GM12878 (cell line): Measurements from ENCODE around the gene CYTH3. TPM values are rescaled to one million over a fixed set of nuclear protein-coding genes. Genes with fewer than 3 reads are reported as not detected.

ENCODE experiments used
- ATAC-seq: fragments of 200-7000 bp; cut with Tn5 transposase; 3 replicates; pipeline ENCODE4 v1.9.1; 2020; ENCODE audit warnings: mild to moderate bottlenecking, moderate library complexity
- BruUV-seq: library from RNA; stranded (reverse); fragments of 400-500 nt; replicated peaks from 2 replicates; lab custom pipeline; 2021; lab: Mats Ljungman, UMichigan
- CTCF ChIA-PET: fragments of 300-600 bp; sonication (Branson Sonifier 250); formaldehyde crosslinking; extraction: SDS; loops from one replicate; lab custom pipeline; 2021; ENCODE audit warnings: inconsistent platforms; lab: Yijun Ruan, JAX
- POLR2A ChIA-PET: fragments of 350-600 bp; formaldehyde crosslinking; extraction: SDS; loops from one replicate; lab custom pipeline; 2021; ENCODE audit warnings: inconsistent platforms; lab: Charles Lee
- RAD21 ChIA-PET: fragments of 300-600 bp; sonication (Branson Sonifier 250); formaldehyde crosslinking; loops from one replicate; lab custom pipeline; 2023; ENCODE audit warnings: antibody characterized with exemption; ENCODE audit not compliant: unreplicated experiment; lab: Charles Lee
- SMC1A ChIA-PET: fragments of 300-600 bp; sonication (Branson Sonifier 250); formaldehyde crosslinking; loops from one replicate; lab custom pipeline; 2023; ENCODE audit not compliant: unreplicated experiment, uncharacterized antibody; lab: Charles Lee
- DNase-seq: peaks from one replicate; pipeline ENCODE4 v3.0.0-alpha.2; 2011; ENCODE audit warnings: low read depth, low spot score
- FAIRE-seq: peaks from 3 replicates; lab custom pipeline; 2011; peaks lifted over from hg19 to GRCh38; lab: Jason Lieb, UNC
- H2AFZ ChIP-seq: 2 replicates; pipeline ENCODE4 v1.6.0; 2011; ENCODE audit warnings: low read depth, low read length, control low read depth; ENCODE audit not compliant: control insufficient read depth
- H3K27ac ChIP-seq: 2 replicates; pipeline ENCODE4 v1.5.1; 2011; ENCODE audit warnings: control low read depth; ENCODE audit not compliant: control insufficient read depth, insufficient read depth
- H3K27me3 ChIP-seq, 2 experiments: replicated peaks in 1 of 2; 2 replicates each; pipeline versions ENCODE4 v1.6.0 to v1.6.1; 2011; ENCODE audit warnings: low read length in 1 of 2; ENCODE audit not compliant: control insufficient read depth in 2 of 2, insufficient read depth in 2 of 2
- H3K36me3 ChIP-seq, 2 experiments: 2 replicates each; pipeline ENCODE4 v1.5.1; 2011; ENCODE audit warnings: low read length in 1 of 2; ENCODE audit not compliant: control insufficient read depth in 2 of 2, insufficient read depth in 2 of 2
- H3K4me1 ChIP-seq: 2 replicates; pipeline ENCODE4 v1.6.1; 2011; ENCODE audit warnings: mild to moderate bottlenecking, low read length, moderate library complexity, mixed read lengths; ENCODE audit not compliant: control insufficient read depth, insufficient read depth
- H3K4me2 ChIP-seq: 2 replicates; pipeline ENCODE4 v1.6.0; 2011; ENCODE audit warnings: control low read depth; ENCODE audit not compliant: control insufficient read depth, insufficient read depth
- H3K4me3 ChIP-seq: fragments of 200-600 bp; sonication (generic); 2 replicates; pipeline ENCODE4 v1.5.1; 2016
- H3K79me2 ChIP-seq: 2 replicates; pipeline ENCODE4 v1.6.0; 2011; ENCODE audit warnings: low read length; ENCODE audit not compliant: control insufficient read depth, insufficient read depth
- H3K9ac ChIP-seq: 2 replicates; pipeline ENCODE4 v1.8.0; 2011; ENCODE audit warnings: low read length, control low read depth, mixed read lengths; ENCODE audit not compliant: control insufficient read depth, insufficient read depth
- H3K9me3 ChIP-seq: replicated peaks from 3 replicates; pipeline ENCODE4 v1.5.1; 2011; ENCODE audit warnings: mild to moderate bottlenecking, low read length; ENCODE audit not compliant: control insufficient read depth, insufficient read depth
- H4K20me1 ChIP-seq: 2 replicates; pipeline ENCODE4 v1.6.0; 2011; ENCODE audit not compliant: control insufficient read depth, insufficient read depth
- ASH2L ChIP-seq: fragments of 300-600, 200-600 bp; sonication (generic); IDR thresholded peaks from 2 replicates; pipeline ENCODE4 v1.6.1; 2017; ENCODE audit warnings: low read depth, mild to moderate bottlenecking, borderline replicate concordance
- BHLHE40 ChIP-seq, 2 experiments: fragments of 450-650 bp in 1 of 2; IDR thresholded peaks; 2 replicates each; pipeline ENCODE4 v1.6.1; 2011 to 2017; ENCODE audit warnings: low read depth in 2 of 2, borderline replicate concordance in 1 of 2, improper control_type of control experiment in 1 of 2, low read length in 1 of 2, mild to moderate bottlenecking in 1 of 2
- CREB1 ChIP-seq: IDR thresholded peaks from 2 replicates; pipeline ENCODE4 v1.6.1; 2012; ENCODE audit warnings: low read depth, mild to moderate bottlenecking, inconsistent platforms
- JUNB ChIP-seq: IDR thresholded peaks from 2 replicates; pipeline ENCODE4 v1.6.1; 2016; ENCODE audit warnings: antibody characterized with exemption, mild to moderate bottlenecking
- KLF5 ChIP-seq: fragments of 450-650 bp; IDR thresholded peaks from 2 replicates; pipeline ENCODE4 v1.6.1; 2014; ENCODE audit warnings: mild to moderate bottlenecking; ENCODE audit not compliant: partially characterized antibody
- MYC ChIP-seq: IDR thresholded peaks from 2 replicates; pipeline ENCODE4 v1.6.1; 2011; ENCODE audit warnings: mild to moderate bottlenecking, low read length, moderate library complexity, inconsistent platforms; ENCODE audit not compliant: insufficient read depth, insufficient replicate concordance, insufficient read length, severe bottlenecking
- NBN ChIP-seq: fragments of 450-650 bp; IDR thresholded peaks from 2 replicates; pipeline ENCODE4 v1.6.1; 2016
- NKRF ChIP-seq: fragments of 450-650 bp; conservative IDR thresholded peaks from 2 replicates; pipeline ENCODE4 v1.6.1; 2017; ENCODE audit warnings: mild to moderate bottlenecking, moderate library complexity
- RAD51 ChIP-seq: fragments of 450-650 bp; IDR thresholded peaks from 2 replicates; pipeline ENCODE4 v1.6.1; 2016; ENCODE audit warnings: moderate library complexity, mild to moderate bottlenecking, inconsistent platforms
- RB1 ChIP-seq: fragments of 450-650 bp; formaldehyde crosslinking; IDR thresholded peaks from 2 replicates; pipeline ENCODE4 v1.6.1; 2017; ENCODE audit warnings: mild to moderate bottlenecking, borderline replicate concordance
- USF1 ChIP-seq: IDR thresholded peaks from 2 replicates; pipeline ENCODE4 v1.6.1; 2011; ENCODE audit warnings: borderline replicate concordance, low read depth, mild to moderate bottlenecking, moderate library complexity, mixed read lengths, low read length; ENCODE audit not compliant: insufficient read depth; ENCODE audit errors: extremely low read length
- WGBS: methylation state at CpG from one replicate; pipeline ENCODE4 v1.1.6; 2016; ENCODE audit warnings: low lambda C conversion rate; ENCODE audit not compliant: insufficient replicate concordance, insufficient coverage; ENCODE audit errors: missing lambda C conversion rate; 5-methylcytosine and 5-hydroxymethylcytosine counted together
- in situ Hi-C: fragments of 300-500 bp; cut with MboI; formaldehyde crosslinking; loops from 9 replicates; pipeline ENCODE4 v1.14.3; 2018; ENCODE audit warnings: mixed read lengths
- intact Hi-C: fragments of 100-400 bp; cut with micrococcal nuclease; formaldehyde crosslinking; loops from one replicate; pipeline ENCODE4 v1.14.2; 2022; ENCODE audit not compliant: unreplicated experiment
- polyA plus RNA-seq, 11 experiments: library from polyadenylated mRNA; depleted of rRNA in 4 of 11; unstranded in 6 of 11; stranded (reverse) in 5 of 11; fragments of >200 nt; fragmentation: Nextera tagmentation in 4 of 11; fragmentation: Illumina TruSeq in 1 of 11; extraction: Ambion mirVana in 4 of 11; extraction: Trizol in 1 of 11; gene quantifications; 1 replicate in 1 of 11; 2 replicates in 10 of 11; pipeline versions ENCODE4 v1.2.1 to v1.2.3, GENCODE V29; 2011 to 2016; ENCODE audit warnings: inconsistent platforms in 2 of 11, missing spikeins in 2 of 11, low read depth in 1 of 11
- total RNA-seq, 4 experiments: library from RNA; depleted of rRNA in 3 of 4; stranded (reverse); fragments of >200 nt in 3 of 4; fragmentation: Illumina TruSeq in 1 of 4; extraction: Trizol in 1 of 4; gene quantifications; 2 replicates each; pipeline versions ENCODE4 v1.2.1 to v1.2.3, GENCODE V29; 2013 to 2021
- TF ChIP-seq, protein P1 (sequence below), 3 experiments: IDR thresholded peaks in 2 of 3; conservative IDR thresholded peaks in 1 of 3; 2 replicates each; pipeline ENCODE4 v1.5.1; 2011; ENCODE audit warnings: low read depth in 3 of 3, low read length in 3 of 3, mild to moderate bottlenecking in 3 of 3, control low read depth in 2 of 3, moderate library complexity in 2 of 3, inconsistent platforms in 1 of 3, mixed read lengths in 1 of 3; ENCODE audit not compliant: control insufficient read depth in 2 of 3, insufficient read depth in 1 of 3; ENCODE audit errors: extremely low read depth in 1 of 3
- TF ChIP-seq, protein P2 (sequence below): IDR thresholded peaks from 2 replicates; pipeline ENCODE4 v1.6.1; 2011; ENCODE audit warnings: low read depth, low read length, improper control_type of control experiment, borderline replicate concordance

The CYTH3 gene
- total and polyA plus RNA-seq, 10 of the 15 experiments (the other 5 are each of a cell fraction or from before 2014, with no cell fraction given), result 0.45 to 28.2 (median 15.7) TPM

DNA sequence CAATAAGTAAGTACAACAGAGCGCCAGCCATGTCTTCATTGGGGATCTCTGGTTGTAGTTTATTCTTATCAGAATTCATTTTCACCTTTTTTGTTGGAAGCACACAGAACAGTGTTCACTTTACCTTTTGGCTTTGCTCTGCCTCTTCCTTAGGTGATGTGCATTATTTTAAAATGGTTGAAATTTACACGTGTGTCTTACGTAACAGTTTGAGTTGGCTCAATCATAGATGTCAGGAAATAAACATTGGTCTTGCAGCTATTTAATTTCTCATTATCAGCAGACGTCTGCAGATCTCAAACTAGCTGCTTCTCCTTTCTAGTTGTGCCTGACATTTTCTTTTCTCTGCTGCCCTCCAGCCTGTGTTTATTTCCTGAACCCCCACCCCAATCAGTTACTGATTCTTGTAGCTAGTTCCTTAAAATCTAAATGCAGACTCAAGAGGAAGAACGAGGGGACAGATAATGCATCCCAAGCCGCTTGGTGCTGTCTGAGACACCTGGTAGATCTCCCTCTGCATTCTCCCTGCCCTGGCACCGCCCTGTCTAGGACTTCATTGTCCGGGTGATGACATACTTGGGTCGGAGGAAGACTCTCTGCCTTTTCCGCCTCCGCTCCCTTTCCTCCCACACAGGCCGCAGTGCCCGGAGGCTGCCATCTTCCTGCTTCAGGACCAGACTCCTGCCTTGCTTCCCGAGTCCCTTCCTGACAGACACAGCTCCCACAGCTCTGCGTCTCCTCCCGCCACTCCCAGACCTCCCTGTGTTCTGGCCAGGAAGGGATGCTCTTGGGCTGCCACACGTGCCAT, 133.0 kb downstream of the CYTH3 start:
- H3K9ac ChIP-seq, result no peak overlapping the region
- peaks cover 4% of the 10 kb centered on the region for H3K4me1 ChIP-seq
- no peaks in the 10 kb centered on the region for H3K27me3 ChIP-seq
- no peak for ATAC-seq
- H2AFZ ChIP-seq, result no peak overlapping the region
- no peak overlapping the region for H3K4me3 ChIP-seq
- peaks cover 9 to 22% of the 10 kb centered on the region in 2 experiments for H3K36me3 ChIP-seq
- FAIRE-seq, result no peak
- no peaks in the 10 kb centered on the region for H3K79me2 ChIP-seq
- WGBS, result 86% methylated on average over 17 of the region's 17 CpGs
- BruUV-seq, result no TSS peak
- ChIA-PET SMC1A (interaction anchor here (1.2 kb wide), 1 partner anchor 13 kb away, joined by 4 read pairs; no protein-coding TSS in a partner anchor), RAD21 (no interaction called here)
- intact Hi-C loops (no loop called here), in situ Hi-C loops (no loop called here)
- no peak for DNase-seq
- no peaks in the 10 kb centered on the region for H3K9me3 ChIP-seq
- H3K4me2 ChIP-seq, result no peak overlapping the region
- TF ChIP-seq NKRF (no peak), JUNB (no peak), USF1 (no peak), RAD51 (no peak), NBN (no peak), CREB1 (no peak), KLF5 (no peak), MYC (no peak), BHLHE40 (IDR thresholded peaks at IDR 0.05; ENCODE audit: borderline replicate concordance in 1 of 2, low read depth in 2 of 2, low read length in 1 of 2) (no peak), RB1 (no peak), ASH2L (no peak)
- TF ChIP-seq, protein P1, sequence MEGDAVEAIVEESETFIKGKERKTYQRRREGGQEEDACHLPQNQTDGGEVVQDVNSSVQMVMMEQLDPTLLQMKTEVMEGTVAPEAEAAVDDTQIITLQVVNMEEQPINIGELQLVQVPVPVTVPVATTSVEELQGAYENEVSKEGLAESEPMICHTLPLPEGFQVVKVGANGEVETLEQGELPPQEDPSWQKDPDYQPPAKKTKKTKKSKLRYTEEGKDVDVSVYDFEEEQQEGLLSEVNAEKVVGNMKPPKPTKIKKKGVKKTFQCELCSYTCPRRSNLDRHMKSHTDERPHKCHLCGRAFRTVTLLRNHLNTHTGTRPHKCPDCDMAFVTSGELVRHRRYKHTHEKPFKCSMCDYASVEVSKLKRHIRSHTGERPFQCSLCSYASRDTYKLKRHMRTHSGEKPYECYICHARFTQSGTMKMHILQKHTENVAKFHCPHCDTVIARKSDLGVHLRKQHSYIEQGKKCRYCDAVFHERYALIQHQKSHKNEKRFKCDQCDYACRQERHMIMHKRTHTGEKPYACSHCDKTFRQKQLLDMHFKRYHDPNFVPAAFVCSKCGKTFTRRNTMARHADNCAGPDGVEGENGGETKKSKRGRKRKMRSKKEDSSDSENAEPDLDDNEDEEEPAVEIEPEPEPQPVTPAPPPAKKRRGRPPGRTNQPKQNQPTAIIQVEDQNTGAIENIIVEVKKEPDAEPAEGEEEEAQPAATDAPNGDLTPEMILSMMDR (IDR thresholded peaks at IDR 0.05 in 2 of 3, conservative IDR thresholded peaks at IDR 0.05 in 1 of 3; ENCODE audit: control insufficient read depth in 2 of 3, extremely low read depth in 1 of 3, insufficient read depth in 1 of 3, low read depth in 3 of 3, low read length in 3 of 3), result no peak
- TF ChIP-seq, protein P2, sequence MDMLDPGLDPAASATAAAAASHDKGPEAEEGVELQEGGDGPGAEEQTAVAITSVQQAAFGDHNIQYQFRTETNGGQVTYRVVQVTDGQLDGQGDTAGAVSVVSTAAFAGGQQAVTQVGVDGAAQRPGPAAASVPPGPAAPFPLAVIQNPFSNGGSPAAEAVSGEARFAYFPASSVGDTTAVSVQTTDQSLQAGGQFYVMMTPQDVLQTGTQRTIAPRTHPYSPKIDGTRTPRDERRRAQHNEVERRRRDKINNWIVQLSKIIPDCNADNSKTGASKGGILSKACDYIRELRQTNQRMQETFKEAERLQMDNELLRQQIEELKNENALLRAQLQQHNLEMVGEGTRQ, result no peak
- TF ChIP-seq, all 136 proteins: peak for 0
- POLR2A ChIA-PET, result interaction anchor here (0.5 to 0.6 kb wide), 3 partner anchors 83 to 275 kb away, joined by 3 to 9 read pairs (median 4); no protein-coding TSS in a partner anchor
- CTCF ChIA-PET, result interaction anchor here (1.1 to 1.5 kb wide), 2 partner anchors 127 to 132 kb away, joined by 4 read pairs; no protein-coding TSS in a partner anchor
- Histone ChIP-seq H4K20me1 (no peaks in the 10 kb centered on the region), H3K27ac (no peak overlapping the region)
